Inflammatory macrophage (primary cell): Measurements from ENCODE around the gene ABCD1.
"Not testable (repeated sequence)": the region's sequence is repeated elsewhere in the genome, so short reads cannot be mapped to it uniquely, and the experiment has no call there.

Source experiments
- DNase-seq, 2 donors: peaks; one replicate each; pipeline ENCODE4 v3.0.0-alpha.2; 2020 to 2022
- total RNA-seq, 18 experiments: gene quantifications; one replicate each; lab custom pipeline; 2026; ENCODE audit warnings: mixed read lengths in 6 of 18, inconsistent platforms in 2 of 18; lab: John Stamatoyannopoulos, UW

Gene ABCD1
- 48.7 to 171 (median 85.0) reads per million in 18 experiments for total RNA-seq

DNA sequence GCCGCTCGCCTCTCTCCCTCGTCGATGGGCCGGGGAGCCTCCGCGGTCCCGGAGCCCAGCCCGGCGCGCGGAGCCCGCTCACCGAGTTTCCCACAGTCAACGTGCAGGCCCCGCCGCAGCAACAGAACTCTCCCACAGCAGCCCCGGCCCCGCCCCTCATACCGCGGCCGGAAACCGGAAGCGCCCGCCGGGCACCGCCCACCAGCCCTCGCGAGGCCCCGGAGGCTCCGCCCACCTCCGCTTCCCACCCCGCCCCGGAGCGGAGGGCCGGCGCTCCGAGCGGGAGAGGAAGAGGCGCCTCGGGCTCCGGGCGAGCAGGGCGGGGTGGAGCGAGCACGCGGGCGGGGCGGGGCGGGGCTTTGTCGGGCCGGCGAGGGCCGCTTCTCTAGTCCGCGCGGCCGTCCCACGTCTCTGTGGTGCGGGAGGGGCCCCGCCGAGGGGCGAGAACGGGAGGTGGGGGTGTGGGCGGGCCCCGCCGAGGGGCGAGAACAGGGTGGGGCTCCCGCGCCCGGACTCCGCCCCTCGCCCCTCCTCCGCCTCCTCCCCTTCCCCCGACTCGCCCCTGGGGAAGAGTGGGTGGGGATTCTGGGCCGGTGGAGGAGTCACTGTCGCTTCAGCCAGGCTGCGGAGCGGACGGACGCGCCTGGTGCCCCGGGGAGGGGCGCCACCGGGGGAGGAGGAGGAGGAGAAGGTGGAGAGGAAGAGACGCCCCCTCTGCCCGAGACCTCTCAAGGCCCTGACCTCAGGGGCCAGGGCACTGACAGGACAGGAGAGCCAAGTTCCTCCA is at the start of gene ABCD1, which contains the start of gene BCAP31:
Gene ABCD1, plus strand, starts transcription at position 605 of the 787 bp plus-strand sequence. CDS start 411 bp downstream, outside the sequence.
Gene BCAP31, minus strand, starts transcription at position 136 of the 787 bp plus-strand sequence. CDS start 1,143 bp downstream, outside the sequence.
- peak; percentile 90 to 92 for DNase-seq

DNA sequence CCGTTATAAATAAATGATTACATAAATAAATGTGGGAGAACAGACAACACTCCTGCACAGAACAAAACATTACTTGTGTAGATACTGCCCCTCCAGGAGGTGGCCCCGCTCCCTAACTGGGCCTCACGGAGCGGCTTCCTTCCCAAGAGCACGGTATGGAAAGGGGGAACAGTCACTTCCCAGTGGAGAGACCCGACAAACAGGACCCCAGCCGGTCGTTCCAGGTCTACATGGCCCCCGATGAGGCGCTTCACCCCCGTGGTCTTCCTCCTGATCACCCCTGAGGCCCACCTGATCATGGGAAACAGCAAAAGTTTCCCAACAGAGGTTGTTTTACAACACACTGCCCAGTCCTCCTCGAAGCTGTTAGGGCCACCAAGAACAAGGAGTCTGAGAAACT is 43.5 kb upstream of the ABCD1 start:
- DNase-seq, result peak; percentile 6 to 34

DNA sequence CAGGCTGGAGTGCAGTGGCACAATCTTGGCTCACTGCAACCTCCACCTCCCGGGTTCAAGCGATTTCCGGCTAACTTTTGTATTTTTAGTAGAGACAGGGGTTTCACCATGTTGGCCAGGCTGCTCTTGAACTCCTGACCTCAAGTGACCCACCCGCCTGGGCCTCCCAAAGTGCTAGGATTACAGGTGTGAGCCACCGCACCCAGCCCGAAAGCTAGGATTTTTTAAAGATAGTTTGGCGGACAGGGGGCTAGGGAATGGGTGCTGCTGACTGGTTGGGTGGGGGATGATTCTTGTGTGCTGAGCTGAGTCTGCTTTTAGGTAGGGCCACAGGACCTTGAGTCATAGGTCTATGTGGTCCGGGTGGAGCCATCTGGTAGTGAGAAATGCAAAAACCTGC is 41.2 kb upstream of the ABCD1 start:
- DNase-seq, result not testable (repeated sequence)

DNA sequence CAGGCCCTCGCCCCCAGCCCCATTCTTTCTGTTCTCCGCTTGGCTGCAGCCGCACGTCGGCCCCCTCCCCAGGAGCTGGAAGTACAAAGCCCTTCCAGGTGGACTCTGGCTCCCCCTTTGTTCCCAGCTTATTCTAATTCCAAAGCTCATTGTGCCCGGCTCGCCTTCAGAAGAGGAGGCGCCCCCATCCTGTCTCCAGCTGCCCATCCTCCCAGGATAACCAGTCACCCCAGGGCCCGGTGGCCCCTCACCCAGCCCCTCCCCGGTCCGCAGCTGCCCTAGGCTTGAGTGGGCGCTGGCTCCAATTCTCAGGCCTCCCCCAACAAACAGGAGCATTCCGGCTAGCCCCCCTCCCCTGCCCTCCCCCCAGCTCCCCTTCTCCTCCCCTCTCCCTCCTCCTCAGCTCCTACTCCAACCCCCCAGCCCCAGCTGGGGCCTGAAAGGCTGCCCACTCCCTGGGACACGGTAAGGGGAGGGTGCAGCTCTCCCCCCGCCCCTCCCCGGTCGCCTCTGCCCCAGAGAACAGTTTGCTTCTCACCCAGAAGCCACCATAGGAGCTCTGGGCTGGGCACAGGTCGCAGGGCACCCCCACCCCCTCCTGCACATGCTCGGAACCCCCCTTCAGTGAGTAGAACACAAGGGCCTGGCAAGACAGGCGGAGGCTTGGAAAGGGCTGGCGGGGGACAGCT is 40.0 kb upstream of the ABCD1 start:
- no peak for DNase-seq

DNA sequence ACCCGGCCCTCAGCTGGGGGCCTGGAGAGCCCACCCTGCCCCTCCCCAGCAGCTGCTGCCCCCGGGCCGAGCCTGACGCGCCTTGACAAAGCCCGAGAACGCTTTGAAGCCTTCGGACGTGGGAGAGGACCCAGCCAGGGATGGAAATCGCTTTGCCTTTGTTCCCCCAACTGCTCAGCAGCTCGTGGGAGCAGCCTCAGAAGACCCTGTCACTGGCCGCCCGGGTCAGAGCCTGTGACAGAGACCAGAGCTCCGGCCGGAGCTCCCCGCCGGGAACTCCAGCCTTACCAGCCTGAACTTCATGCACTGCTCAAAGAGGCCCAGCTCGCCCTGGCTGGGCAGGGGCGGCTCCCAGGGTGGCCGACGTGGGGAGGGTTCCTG is 39.5 kb upstream of the ABCD1 start:
- no peak for DNase-seq

DNA sequence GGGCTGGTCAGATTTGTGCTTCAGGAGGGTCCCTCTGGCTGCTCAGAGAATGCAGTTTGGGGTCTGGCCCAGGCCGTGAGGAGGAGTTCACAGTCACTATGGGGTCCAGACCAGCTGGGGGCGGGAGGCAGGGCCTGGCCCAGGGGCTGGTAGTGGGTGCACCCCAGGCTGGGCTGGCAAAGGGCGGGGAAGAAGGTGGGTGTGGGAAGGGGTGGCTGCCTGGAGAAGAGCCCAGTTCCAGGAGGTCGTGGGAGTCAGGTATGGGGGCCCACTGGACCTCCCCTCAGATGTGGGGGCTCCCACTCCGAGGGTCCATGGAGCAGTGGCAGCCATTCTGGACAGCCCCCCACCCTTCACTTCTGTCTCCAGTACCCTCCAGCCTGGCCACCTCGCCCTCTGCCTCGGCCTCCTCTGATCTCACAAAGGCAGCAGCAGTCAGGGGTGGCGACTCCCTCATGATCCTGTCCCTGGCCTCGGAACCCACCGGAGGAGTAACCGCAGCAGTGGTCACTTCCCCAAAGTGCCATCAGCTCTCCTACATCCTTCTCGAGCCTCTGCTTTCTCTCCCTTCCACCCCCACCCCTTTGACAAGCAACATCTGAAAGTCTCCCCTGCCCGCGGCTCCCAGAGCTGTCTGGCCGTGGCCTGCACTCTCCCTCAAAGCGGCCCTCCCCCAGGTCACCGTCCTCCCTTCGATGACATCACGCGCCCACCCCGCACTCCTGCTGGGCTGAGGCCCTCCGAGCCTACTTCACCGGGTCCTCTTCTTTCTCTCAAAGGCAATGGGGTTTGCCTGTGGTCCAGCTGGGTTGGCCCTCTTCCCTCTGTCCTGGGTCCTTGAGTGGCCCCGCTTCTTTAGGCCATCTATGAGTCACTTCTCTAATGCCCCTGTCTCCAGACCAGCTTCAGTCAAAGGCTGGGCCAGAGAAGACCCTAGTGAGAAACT is 38.6 kb upstream of the ABCD1 start:
- DNase-seq, result peak in 1 of 2 donors; percentile 45

DNA sequence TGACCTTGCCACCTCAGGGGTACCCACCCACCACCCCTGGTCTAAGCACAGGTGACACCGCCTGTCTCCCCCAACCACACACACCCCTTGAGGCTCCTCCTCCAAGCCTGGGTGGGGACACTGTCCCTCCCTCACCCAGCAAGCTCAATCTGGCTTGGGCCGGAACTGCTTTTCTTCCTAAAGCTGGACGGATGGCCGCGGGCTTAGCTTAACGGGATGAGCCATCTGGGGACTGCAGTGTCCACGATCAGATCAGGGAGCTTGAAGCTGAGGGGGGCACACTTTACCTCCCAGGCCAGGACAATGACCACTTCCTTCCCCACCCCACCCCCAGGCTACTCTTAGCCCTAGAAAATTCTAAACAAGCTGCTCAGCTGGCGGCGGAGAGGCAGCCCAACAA is 37.9 kb upstream of the ABCD1 start:
- no peak for DNase-seq

DNA sequence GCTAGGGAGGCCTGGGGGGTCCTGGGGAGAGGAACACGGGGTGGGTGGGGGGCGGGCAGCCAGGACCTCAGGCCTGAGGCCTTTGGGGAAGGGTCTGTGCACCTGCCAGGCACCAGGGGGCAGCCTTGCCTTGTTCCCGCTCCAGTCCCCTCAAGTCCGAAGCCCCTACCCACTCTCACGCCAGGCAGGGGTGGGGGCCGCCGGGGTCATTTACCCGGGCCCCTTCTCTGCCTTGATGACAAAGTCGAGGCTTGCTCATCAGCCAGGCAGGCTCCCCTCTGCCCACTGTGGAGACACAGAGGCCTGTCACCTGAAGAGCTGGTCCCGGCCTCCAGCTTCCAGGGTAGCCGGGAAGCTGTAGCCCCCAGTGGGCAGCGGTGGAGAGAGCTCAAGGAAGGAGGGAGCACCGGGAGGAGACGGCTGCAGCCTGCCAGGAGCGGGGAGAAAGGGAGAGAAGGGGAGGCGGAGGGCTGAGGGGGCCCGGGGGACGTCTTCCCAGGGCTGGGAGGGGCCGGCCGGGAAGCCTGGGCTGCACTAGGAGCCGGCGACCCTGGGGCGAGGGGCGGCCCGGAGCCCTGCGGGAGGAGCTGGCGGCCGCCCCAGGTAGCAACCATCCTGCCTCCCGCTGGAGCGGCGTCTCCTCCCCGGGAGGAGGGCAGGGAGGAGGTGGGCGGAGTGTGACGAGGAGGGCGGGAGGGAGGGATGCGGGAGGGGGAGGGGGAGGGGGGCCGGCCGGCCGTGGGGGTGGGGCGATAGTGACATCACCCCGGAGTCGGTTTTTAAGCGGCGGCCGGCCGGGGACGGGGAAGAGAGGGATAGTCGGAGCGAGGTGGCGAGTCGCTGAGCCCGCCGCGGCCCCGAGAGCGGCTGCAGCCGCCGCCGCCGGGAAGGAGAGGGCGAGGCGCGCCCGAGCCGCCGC is 37.3 kb upstream of the ABCD1 start, which contains the start of gene SLC6A8:
Gene SLC6A8, plus strand, starts transcription at position 806 of the 919 bp plus-strand sequence. CDS start 649 bp downstream, outside the sequence.
- peak; percentile 10 to 53 for DNase-seq

DNA sequence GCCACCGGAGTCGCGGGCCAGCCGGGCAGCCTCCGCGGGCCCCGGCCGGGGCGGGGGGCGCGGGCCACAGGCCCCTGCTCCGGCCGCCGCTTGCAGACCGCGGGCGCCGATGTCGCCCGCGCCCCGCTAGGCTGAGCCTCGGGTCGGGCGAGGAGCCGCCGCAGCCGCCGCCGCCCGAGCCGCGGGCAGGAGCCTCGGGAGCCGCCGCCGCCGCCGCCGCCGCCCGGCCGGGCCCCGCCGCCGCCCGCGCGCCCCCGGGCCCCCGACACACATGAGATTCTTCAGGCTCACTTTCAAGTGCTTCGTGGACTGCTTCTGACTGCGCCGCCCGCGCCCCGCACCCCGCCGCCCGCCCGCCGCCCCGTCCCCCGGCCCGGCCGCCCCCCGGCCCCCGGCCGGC is 36.6 kb upstream of the ABCD1 start:
- DNase-seq, result no peak

DNA sequence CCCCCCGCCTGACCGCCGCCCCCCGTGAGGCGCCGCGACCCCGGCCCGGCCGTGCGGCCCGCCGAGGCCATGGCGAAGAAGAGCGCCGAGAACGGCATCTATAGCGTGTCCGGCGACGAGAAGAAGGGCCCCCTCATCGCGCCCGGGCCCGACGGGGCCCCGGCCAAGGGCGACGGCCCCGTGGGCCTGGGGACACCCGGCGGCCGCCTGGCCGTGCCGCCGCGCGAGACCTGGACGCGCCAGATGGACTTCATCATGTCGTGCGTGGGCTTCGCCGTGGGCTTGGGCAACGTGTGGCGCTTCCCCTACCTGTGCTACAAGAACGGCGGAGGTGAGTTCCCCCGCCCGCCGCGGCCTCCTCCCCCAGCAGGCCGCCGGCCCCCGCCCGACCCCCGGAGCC is 36.1 kb upstream of the ABCD1 start:
- DNase-seq, result no peak

DNA sequence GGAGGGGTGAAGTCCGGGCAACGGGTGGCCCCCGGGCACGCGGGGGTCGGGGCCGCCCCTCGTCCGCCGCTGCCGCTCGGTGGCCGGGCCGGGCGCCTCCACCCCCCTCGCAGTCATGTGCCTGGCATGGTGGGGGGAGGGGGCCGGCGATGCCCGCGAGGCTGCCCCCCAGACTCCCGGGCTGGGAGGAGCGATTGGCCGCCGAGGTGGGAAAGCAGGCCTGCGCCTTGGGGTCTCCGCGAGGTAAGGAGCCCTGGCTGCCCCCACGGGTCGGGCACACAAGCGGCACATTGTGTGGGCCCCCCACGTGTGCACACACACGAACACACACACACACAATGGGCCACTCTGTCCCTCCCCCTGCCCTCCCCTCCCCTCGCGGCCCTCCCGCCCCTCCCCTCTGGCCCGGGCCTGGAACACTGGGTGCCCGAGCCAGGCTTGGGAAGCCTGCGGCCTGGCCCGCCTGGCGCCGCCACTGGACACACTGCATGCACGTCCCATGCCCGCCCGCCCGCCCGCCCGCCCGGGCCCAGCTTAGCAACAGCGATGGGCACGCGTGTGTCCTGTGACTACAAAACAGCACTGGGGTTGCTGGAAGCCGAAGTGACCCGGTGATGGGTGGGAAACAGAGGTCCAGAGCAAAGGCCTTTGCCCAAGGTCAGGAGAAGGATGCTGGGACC is 35.6 kb upstream of the ABCD1 start:
- no peak for DNase-seq

DNA sequence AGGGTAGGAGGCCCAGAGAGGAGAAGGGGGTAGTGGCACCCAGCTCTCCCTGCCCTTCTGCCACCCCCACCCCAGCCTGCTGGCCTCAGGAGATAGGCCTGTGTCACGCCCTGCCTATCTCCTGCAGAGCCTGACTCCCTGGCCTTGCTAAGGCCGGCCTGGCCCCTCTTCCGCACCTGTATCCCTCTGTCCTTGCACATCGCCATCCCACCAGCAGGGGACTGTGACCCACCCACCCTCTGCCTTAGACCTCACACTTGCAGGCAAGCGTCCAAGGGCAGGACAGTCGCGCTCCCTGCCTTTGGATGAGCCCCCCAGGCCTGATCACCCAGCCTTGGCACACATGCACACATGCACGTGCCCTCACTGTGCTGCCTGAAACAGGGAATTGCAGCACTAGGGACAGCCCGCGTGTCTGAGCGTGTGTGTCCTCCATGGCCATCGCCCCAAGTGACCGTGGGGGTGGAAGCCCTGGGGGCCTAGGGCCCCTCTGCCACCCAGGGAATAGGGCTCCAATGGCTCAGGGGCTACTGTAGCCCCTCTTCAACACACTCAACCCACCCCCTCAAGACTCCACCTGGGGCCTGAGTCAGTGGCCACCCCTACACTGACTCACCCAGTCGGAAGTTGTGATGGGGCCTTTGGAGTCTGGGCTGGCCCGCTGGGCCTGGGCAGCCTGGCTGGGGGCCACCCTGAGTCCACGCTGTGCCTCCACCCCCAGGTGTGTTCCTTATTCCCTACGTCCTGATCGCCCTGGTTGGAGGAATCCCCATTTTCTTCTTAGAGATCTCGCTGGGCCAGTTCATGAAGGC is 34.8 kb upstream of the ABCD1 start:
- DNase-seq, result no peak

DNA sequence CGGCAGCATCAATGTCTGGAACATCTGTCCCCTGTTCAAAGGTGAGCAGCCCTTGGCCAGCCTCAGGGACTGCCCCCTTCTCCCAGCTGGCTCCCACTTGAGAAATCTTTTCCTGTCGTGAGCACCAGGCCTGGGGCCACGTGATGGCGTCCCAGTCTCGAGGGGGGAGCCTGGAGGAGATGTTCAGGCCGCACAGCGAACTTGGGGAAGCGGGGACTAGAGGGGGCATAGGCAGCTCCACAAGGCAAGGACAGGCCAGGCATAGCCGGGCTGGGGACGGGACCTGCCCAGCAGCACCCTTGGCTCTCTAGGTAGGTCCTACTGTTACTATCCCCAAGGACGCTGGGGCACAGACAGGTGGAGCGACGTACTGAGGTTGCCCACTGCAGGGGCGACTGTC is 34.2 kb upstream of the ABCD1 start:
- DNase-seq, result no peak

DNA sequence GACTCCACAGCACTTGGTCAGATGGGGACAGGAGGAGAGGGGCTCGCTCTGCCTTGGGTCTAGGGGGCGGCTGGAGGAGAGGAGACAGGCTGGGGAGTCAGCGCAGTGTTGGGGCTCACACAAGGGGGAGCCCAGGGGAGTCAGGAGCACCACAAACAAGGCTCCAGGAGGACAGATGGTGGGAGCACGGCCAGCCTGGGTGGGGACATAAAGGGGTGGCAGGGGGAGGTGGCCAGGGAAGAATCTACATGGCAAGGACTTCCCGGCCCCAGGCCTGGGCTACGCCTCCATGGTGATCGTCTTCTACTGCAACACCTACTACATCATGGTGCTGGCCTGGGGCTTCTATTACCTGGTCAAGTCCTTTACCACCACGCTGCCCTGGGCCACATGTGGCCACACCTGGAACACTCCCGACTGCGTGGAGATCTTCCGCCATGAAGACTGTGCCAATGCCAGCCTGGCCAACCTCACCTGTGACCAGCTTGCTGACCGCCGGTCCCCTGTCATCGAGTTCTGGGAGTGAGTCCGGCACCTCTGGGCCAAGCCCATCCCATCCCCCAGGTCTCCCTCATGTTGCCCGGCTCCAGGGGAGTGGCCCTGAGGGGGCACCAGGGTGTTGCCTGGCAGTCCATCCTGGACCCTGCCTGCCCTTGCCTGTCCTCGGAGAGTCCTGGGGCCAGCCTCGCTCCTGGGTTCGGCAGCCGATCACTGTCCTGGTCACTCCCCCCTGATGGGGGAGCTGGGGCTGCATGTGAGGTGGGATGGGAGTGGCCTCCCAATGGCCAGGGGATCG is 33.4 kb upstream of the ABCD1 start:
- DNase-seq, result not testable (repeated sequence)

DNA sequence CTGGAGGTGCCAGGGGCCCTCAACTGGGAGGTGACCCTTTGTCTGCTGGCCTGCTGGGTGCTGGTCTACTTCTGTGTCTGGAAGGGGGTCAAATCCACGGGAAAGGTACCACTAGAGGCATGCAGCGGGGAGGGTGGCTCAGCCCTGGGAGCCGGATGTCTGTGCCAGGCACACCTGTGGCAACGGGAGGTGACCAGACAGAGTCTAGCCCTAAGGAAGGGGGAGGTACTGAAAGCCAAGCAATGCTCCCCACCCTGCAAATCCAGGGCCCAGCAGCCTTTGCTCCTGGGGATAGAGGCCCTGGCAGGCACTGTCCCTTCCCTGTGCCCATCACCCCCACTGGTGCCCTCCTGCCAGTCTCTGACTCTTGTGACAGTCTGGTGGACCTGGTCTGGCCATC is 32.7 kb upstream of the ABCD1 start:
- DNase-seq, result no peak

DNA sequence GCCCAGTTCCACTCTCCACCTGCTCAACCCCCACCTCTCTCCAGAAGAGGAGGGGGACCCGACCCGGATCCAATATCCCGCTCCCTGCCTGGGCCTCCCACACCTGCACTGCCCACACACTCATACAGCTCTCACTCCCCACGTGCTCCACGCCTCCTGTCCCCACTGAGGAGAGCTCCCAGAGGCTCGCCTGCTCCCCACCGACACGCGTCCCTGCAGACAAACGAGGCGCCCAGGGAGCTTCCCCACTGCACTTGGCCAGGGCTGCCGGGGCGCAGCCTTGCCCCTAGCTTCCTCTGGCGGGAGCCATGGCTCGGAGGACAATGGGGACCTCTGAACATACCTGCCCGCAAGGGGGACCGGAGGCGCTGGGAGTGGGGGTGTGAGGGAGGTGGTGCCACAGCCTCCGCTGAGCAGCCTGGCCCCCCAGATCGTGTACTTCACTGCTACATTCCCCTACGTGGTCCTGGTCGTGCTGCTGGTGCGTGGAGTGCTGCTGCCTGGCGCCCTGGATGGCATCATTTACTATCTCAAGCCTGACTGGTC is 32.0 kb upstream of the ABCD1 start:
- DNase-seq, result no peak

DNA sequence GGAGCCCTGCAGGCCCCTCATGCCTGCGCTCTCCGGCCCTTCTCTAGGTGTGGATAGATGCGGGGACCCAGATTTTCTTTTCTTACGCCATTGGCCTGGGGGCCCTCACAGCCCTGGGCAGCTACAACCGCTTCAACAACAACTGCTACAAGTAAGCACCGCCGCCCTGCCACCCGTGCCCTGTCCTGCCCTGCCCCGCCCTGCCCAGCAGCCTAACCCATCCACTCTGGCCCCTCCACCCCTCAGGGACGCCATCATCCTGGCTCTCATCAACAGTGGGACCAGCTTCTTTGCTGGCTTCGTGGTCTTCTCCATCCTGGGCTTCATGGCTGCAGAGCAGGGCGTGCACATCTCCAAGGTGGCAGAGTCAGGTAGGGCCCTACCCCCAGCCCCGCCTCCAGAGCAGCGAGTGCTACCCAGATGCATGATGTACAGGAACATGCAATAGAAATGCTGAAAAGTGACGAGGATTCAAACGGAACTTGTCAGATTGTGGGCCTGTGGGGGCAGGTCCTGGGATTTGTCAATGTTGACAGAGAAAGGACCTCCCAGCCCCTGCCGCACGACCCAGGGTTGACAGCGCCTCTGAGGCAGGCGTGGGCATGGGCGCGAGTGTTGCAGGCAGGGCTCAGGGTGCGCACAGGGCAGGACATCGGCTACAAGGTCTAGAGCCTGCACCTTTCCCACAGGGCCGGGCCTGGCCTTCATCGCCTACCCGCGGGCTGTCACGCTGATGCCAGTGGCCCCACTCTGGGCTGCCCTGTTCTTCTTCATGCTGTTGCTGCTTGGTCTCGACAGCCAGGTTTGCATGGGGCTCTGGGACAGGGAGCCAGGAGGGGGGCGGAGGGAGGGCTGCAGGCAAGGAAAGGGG is 31.2 kb upstream of the ABCD1 start:
- DNase-seq, result no peak

DNA sequence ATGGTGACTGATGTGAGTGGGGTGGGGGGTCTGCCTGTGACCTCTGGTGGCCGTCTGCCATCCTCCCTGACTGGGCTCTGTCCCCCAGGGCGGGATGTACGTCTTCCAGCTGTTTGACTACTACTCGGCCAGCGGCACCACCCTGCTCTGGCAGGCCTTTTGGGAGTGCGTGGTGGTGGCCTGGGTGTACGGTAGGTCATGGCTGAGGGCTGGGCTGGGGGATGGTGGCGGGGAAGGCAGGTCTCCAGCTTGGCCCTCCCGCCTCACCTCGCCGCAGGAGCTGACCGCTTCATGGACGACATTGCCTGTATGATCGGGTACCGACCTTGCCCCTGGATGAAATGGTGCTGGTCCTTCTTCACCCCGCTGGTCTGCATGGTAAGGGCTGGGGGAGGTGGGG is 30.4 kb upstream of the ABCD1 start:
- not testable (repeated sequence) for DNase-seq
